ENCODE results near the gene SLC22A3.
"Not testable (repeated sequence)": the region's sequence is repeated elsewhere in the genome, so short reads cannot be mapped to it uniquely, and the experiment has no call there.

SLC22A3 gene

DNA sequence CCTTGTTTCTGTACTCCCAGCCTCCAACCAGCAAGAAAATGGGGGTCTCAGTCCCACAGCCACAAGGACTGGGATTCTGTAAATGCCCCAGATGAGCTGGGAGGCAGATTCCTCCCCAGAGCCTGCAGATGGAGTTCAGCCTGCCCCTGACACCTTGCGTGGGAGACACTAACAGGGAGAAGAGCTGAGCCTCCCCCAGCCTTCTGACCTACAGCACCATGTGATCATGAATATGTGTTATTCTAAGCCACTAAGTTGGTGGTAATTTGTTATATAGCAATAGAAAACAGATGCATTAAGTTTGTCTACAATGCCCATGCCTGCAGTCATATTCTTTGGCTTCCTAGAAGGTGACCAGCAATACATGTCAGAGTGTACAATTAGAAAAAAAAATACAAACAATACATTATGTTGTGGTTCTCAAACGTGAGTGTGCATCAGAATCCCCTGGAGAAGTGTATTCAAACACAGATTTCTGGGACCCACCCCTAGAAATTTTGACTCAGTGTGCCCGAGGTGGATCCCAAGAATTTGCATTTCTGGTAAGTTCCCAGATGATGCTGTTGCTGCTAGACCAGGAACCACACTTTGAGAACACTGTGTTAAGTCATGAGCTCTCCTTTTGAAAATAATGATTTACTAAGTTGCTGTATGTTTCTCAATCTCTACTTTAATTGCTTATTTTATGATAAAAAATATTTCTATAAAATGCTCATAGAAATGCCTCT, 39.9 kb downstream of the SLC22A3 start:
- TF ChIP-seq CTCF (IDR thresholded peaks at IDR 0.05; ENCODE audit: extremely low read depth, missing control alignments): no peak
- DNase-seq (ENCODE audit: low spot score): no peak

- DNase-seq (ENCODE audit: low spot score): no peak
- no peak for TF ChIP-seq CTCF (IDR thresholded peaks at IDR 0.05; ENCODE audit: extremely low read depth, missing control alignments)
Measured at GRCh38 chr6:160388922-160389321, 40.7 kb downstream of the SLC22A3 start.

DNA sequence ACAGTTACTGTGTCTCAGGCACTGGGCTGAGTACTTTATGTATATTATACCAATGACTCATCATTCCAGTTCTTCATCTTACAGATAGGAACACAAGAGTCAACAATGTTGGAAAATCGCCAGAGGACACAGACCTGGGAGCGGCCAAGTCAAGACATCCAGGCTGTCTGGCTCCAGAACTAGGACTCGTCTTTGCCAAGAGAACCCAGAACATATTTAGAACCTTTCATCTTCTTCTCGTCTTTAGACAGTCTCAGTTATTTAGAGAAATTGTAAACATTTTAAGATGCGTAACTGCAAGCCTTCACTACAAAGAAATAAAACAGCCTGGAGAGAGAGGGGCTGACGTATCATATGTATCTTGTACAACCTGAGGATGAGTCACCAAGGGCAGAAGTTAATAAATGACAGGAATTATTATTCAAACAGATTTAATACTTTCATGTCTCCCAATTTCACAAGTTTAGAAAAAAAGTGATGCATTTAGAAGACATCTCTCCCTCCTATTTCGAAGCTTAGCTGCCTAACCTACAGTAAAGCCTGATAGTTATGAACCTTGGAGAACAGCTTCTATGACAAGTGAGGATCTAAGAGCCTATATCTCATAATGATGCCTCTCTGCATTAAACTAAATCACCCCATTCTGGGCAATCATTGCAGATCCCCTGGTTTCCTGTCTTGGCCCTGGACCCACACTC, 43.4 kb downstream of the SLC22A3 start:
- TF ChIP-seq CTCF (IDR thresholded peaks at IDR 0.05; ENCODE audit: extremely low read depth, missing control alignments): no peak
- no peak for DNase-seq (ENCODE audit: low spot score)

- DNase-seq (ENCODE audit: low spot score): not testable (repeated sequence)
Measured at GRCh38 chr6:160393442-160393841, 45.3 kb downstream of the SLC22A3 start.

- TF ChIP-seq CTCF (IDR thresholded peaks at IDR 0.05; ENCODE audit: extremely low read depth, missing control alignments): no peak
- DNase-seq (ENCODE audit: low spot score): no peak
Measured at GRCh38 chr6:160393891-160394653, 45.9 kb downstream of the SLC22A3 start.

DNA sequence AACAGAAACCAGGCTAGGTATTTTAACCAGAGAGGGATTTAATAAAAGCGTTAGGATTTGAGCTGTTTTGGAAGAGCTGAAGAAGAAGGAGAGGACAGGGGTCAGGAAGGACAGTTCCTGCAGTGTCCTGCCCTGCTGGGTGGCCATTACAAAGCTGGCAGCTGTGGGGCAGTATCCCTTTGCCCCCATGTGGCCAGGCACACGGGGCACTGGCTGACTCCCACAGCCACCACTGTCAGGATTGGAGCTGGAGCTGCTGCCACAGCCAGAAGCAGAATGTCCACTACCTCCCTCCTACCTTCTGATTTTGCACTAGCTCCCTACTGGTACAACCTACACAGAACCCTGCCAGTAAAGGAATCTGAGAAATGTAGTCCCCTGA, 46.5 kb downstream of the SLC22A3 start:
- no peak for DNase-seq (ENCODE audit: low spot score)
- TF ChIP-seq CTCF (IDR thresholded peaks at IDR 0.05; ENCODE audit: extremely low read depth, missing control alignments): no peak

DNA sequence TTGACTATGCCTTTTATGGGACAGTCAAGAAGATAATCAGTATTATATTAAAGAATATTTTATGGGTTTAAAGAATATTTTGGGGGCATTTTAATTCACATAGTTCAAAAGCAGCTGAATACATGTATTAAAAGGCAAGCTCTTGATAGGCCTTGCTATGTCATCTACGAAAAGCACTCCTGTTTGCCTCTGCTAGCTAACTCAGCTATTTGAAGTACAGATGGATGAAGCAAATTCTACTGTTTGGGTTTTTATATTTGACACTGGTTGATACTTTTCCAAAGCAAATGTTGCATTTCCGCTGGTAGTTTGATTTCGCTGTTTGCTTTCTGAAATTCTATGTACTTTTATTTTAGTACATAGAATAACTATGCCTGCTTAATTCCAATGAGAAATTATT, 47.0 kb downstream of the SLC22A3 start:
- no peak for TF ChIP-seq CTCF (IDR thresholded peaks at IDR 0.05; ENCODE audit: extremely low read depth, missing control alignments)
- DNase-seq (ENCODE audit: low spot score): no peak
